Loucy (cell line): Measurements from ENCODE around the gene GNA14.

Source experiments
- CTCF ChIP-seq: fragments of 200-600 bp; sonication (generic); conservative IDR thresholded peaks from 2 replicates; pipeline ENCODE4 v1.5.1; 2014; ENCODE audit warnings: mild to moderate bottlenecking, antibody characterized with exemption, low read length
- EZH2phosphoT487 ChIP-seq: fragments of 200-600 bp; IDR thresholded peaks from 2 replicates; pipeline ENCODE4 v1.6.1; 2018; ENCODE audit warnings: antibody characterized with exemption, mild to moderate bottlenecking, moderate library complexity, borderline replicate concordance

- TF ChIP-seq CTCF, result no peak
- no peak for TF ChIP-seq EZH2phosphoT487
These were observed 107.1 kb downstream of the GNA14 start for GRCh38 chr9:77541055-77541454.
